ENCODE measurements around the gene SRP68.
"Not testable (repeated sequence)": the region's sequence is repeated elsewhere in the genome, so short reads cannot be mapped to it uniquely, and the experiment has no call there.

The SRP68 gene

DNA sequence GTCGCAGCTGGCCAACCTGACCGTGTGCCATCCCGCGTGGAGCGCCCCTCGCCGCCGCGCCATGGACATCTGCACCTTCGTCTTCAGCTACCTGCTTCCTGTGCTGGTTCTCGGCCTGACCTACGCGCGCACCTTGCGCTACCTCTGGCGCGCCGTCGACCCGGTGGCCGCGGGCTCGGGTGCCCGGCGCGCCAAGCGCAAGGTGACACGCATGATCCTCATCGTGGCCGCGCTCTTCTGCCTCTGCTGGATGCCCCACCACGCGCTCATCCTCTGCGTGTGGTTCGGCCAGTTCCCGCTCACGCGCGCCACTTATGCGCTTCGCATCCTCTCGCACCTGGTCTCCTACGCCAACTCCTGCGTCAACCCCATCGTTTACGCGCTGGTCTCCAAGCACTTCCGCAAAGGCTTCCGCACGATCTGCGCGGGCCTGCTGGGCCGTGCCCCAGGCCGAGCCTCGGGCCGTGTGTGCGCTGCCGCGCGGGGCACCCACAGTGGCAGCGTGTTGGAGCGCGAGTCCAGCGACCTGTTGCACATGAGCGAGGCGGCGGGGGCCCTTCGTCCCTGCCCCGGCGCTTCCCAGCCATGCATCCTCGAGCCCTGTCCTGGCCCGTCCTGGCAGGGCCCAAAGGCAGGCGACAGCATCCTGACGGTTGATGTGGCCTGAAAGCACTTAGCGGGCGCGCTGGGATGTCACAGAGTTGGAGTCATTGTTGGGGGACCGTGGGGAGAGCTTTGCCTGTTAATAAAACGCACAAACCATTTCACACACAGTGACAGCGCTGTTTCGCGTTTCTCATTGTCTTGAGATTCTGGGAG, 4.7 kb upstream of the SRP68 start:
- peak; percentile 33 to 78 (median 62) for DNase-seq

DNA sequence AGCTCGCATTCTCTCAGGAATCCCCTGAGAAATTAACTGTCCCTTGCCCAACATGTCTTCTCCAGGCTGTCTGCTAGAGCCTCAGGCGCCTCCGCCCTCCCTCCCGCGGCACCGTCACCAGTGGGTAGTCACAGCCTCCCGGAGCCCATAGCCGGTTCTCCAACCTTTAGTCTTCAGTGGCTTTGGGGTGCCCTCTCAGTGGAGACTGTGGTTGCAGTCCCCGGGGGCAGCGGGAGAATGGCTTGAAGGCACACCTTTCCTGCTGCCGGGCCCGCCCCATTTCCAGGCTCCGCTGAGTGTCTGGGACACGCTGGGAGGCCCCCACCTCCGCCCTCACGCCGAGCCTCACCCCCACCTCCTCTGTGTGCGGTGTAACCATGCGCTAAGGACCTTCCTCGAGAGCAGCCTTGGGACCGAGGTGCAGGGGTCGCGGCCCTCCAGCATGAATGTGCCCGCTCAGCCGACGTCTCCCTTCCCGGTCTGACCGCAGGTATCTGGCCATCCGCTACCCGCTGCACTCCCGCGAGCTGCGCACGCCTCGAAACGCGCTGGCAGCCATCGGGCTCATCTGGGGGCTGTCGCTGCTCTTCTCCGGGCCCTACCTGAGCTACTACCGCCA, 3.9 kb upstream of the SRP68 start:
- DNase-seq = peak in 2 of 6 experiments; percentile 27 to 45

DNA sequence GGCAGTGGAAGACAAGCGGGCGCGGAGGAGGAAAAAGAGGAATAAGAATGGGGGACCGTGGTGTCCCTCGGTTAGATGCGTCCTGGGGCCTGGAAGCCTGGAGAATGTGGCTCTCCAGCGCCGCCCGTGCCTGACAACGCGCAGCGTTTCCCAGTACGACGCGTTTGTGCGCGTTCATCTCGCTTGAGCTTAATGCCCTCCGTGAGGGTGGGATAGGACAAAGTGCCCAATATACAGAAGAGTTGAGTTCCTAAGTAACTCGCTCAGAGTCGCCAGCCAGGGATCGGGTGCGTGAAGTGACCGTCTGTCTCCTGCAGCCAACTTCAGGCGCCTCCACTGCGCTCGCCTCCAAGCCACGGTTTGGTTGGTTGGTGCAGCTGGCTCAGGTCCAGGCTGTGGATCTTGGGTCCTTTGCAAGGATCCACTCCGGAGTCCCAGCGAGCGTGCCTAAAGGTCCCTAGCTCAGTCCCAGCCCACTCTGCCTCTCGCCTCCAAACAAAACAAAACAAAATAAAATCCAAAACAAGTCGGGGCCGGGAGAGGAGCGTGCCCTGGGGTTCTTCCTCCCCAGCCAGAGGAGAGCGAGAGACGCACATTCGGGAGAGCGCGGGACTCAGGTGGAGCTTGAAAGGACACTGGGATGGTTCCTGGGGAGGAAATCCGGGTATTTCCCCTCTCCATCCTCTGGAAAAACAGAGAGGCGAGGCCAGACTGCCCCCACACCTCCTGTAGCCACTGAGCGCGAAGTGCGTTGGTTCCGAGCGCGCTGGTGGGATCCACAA, 3.2 kb upstream of the SRP68 start:
- DNase-seq = peak in 2 of 6 experiments; percentile 33 to 48

DNA sequence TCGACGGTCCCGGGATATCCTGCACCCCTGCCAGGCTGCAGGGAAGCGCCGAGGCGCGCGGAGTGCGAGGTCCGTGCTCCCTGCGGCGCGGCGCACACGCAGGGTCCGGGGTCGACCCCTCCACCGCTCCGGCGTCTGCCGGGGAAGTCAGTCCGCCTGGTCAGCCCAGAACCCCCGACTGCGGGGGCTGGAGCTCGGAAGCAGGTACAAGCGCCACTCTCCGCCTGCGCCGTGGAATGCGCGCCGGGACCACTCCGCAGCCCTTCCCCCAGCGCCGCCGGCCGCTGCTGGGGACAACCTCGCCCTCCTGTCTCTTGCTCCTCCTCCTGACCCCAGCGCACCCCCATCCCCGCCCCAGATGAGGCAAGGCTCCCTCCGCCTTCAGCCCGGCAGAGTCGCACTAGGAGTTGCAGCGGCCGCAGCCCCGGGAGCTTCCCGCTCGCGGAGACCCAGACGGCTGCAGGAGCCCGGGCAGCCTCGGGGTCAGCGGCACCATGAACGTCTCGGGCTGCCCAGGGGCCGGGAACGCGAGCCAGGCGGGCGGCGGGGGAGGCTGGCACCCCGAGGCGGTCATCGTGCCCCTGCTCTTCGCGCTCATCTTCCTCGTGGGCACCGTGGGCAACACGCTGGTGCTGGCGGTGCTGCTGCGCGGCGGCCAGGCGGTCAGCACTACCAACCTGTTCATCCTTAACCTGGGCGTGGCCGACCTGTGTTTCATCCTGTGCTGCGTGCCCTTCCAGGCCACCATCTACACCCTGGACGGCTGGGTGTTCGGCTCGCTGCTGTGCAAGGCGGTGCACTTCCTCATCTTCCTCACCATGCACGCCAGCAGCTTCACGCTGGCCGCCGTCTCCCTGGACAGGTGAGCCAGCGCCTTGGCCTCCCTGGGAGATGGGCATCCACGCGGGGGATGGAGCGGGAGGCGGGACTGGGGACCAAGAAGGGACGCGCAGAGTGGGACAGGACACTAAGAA, 2.4 kb upstream of the SRP68 start, which contains the start of gene GALR2:
Gene GALR2, plus strand, starts transcription at position 392 of the 974 bp plus-strand sequence. Its CDS starts 103 bp downstream, at position 495.
- DNase-seq = peak in 1 of 6 experiments; percentile 53

DNA sequence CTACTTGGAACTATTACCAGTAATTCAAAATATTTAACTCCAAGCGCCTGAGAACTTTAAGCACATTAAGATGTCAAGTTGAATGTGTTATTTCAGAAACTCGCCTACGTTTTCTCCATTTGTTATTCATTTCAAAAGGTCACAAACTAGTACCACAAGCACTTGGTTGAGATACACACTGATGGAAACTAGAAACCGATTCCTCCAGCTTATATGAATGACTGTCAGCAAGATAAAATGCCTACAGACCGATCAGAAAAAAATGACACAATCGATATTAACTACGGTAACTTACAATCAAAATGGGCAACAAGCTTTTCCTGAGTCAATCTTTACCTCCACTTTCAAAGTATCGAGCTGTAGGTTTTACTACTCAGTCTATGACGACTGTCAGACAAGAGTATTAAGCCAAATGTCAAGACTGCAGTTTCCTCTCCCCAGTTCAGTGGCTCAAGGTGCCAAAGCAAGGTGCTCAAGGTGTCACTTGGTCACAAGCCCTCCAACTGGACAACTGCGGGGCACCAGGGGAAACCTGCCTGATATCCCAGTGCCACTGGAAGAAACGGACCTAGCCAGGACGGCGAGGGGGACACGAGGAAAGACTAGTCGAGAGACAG, 678 bp downstream of the SRP68 start:
- DNase-seq = peak in 2 of 6 experiments; percentile 29 to 59

DNA sequence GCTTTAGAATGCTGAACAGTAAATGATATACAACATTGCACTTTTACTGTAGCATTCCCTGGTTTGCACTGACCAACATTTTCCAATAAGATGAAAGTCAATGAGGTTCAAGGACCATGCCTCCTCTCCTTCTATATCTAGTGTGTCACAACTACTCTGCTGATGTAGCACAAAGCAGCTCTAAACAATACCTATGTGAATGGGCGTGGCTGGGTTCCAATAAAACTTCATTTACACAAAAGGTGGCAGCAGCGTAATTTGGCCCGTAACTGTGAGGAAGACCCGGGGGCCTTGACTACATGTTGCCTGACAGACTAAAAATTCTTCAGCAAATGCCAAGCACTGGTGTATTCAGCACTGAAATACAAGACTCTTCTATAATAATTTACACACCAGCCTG, 6.5 kb downstream of the SRP68 start:
- DNase-seq = no peak

DNA sequence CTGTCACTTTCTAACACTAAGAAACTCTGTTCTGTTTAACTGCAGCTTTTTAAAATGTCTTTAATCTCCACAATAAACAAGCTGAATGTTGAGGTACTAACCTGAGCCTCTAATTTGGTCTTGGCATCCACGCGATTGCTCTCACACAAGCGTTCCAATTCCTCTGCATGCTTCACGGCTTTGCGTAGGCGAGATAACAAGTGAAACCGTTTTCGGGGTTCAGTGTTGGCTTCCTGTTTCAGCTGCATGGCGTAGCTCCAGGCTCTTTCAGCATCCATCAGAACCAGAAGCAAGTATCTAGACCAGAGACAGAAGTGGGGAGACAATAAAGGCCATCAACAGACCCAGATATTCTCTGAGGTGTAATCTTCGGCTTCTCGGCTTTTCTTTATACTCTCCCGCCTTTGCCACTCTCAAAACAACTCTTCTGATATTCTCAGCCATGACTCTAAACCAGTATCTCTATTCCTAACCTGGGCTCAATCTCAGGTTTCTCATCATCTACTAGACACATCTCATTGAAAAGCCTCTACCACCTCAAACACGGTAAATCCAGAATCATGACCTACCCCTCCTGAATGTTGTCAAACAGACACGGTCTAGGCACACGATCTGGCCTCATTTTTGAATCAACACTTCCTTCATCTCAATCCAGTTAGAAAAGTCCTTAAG, 8.3 kb downstream of the SRP68 start:
- peak in 3 of 6 experiments; percentile 36 to 45 (median 42) for DNase-seq

DNA sequence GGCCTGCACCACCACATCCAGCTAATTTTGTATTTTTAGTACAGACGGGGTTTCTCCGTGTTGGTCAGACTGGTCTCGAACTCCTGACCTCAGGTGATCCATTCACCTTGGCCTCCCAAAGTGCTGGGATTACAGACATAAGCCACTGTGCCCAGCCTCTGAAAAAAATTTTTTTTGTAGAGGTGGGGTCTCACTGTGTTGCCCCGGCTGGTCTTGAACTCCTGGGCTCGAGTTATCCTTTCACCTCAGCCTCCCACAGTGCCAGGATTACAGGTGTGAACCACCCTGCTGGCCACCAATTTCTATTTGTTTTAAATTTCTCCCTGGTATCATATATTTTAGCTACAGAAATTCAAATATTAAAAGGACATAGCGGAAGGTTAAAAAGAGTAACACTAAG, 14.1 kb downstream of the SRP68 start:
- not testable (repeated sequence) for DNase-seq

DNA sequence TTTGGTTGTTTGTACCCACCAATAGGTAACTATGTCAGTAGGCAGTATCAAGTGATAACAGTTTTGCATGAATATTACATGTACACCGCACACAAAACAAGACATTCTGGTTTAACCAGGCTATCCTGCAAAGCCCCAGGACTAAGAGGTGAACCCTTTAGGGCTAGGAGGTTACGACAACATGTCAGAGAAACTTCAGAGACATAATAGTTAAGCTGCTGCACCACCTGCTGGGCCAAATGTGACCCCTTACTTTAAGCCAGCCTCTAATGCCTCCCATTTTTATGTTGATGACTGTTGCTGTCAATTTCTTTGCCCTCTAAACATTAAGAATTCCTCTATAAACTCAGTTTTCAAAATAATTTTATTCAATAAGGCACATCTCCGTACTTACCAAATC, 15.4 kb downstream of the SRP68 start:
- no peak for DNase-seq

DNA sequence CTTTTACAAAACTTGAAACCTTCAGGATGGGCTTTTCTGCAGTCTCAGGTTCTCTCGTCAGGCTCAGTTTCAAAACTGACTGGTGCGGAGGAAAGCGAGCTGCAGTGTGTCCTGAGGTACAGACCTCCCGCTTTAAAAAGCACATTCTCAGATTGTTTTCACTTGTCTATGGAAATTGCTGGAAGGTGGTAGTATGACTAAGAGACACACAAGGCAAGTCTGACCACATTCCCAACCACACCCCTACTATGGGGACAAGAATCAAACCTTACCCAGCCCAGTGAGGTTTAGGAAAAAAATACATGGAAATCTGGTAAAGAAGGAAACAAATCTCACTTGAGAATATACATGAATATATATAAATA, 18.2 kb downstream of the SRP68 start:
- no peak for DNase-seq

DNA sequence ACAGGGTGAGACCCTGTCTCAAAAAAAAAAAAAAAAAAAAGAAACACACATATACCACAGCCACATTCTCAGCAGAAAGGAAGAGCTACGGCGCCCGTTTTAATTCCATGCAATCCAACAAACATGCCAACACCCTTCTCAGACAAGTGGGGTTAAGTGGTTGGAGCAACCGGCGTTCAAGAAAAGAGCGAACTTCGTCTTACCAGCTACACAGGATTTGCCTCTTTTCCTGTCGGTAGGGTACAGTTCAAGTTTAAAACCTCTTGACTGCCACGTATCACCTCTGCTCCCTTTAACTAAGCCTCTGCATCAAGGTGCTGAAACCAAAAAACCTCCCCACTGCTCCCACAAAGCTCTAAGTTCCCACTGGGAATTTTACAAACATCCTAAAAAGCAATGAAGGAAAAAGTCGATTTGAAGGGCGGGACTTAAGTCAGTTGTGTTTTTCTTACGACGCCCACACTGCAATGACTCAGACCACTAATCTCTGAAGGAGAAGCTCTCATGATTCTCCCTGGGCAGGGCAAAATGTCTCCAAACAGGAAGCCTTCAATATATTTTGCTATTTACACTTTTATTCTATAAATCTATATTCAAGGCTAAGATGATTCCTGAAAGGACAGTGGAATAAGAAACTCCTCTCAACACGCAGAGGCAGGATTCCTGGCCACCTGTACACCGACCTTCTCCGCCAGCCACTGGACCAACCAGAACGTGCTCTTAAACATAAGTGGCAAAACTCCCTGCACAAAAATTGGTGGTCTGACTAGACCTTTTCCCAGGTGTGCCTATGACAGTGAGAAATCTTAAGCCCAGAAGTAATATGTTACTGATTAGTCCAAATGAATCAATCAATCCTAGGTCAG, 18.8 kb downstream of the SRP68 start:
- DNase-seq = no peak

DNA sequence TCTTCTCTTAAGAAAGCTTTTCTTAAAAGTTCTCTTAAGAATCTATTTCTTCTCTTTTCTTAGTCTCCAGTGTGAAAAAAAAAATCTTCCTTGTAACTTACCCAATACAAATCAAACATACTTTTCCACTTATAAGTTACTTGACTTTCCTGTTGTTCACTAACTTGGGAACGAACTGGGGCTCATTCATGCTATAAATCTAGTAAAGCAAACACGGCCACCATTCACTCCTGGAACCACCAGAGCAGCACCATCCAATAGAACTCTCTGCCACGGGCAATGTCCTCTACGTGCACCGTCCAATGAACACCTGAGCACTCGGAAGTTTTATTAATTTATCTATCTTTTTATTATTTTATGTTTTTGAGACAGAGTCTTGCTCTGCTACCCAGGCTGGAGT, 20.8 kb downstream of the SRP68 start:
- no peak for DNase-seq

DNA sequence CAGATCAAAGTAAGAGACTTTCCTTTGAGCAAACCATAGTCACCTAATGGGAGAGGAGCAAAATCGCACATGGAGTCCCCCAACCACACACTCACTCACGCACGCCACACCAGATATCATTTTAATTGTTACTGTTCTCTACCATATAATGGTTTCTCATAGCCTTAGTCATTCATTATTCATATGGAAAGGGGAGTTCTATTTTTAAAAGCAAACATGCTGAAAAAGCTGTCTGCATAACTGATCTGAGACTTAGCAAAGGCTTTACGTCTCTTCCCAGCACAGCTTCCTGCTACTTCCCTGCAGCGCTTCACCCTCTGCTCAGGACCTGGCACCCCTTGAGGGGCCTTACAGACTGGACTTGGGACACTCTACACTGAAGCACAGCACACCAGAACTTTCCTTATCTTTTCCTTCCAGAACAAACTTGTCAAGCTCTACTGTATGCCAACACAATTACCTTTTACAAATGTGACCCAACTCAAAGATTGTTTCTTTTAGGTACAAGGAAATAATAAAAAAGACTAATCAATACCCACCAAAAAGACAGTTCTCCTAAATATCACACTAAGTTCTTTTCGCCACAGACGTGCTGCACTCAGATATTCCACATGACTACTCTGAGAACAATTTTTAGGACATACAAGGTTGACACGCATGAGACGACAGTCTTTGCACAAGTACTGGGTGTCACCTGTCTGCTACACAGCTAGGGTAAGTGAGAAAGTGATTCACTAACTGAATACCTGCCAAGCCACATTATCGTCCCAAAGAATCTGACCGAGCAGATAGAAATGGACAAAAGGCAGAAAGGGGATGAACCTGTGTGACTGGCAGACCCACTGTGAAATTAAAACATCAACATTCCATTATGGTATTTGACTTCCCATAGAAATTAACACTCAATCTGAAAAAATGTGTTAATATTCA, 21.5 kb downstream of the SRP68 start:
- no peak for DNase-seq

DNA sequence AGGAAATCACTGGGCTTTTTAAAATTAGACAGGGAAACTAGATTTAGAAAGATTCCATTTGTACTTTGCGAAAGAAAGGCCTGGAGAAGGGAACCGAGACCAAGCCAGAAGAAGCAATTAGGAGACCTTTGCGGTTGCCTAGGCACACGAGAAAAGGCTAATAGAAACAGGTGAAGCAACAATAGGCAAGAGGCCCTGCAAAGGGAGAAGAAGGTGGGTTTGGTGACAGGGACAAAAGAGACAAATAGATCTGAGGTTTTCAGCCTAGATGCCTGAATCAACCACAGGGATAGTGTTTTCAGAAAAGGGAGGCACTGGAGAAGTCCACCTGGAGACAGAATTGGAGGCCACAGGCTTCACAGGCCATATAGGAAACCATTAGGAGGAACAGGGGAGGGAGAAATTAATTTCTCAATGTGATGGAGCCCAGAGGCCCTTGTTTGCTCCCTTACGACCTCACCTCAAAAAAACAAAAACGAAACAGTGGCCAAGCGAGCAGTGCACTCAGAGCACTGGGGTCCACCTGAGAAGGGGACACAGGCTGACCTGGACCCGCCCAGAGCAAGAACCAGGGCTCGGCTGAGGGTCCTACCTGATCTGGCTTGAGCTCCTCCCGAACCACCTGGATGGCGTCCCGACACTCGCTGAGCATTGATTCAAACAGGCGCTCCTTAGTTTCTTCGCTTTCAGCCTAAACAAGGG, 22.3 kb downstream of the SRP68 start:
- no peak for DNase-seq

DNA sequence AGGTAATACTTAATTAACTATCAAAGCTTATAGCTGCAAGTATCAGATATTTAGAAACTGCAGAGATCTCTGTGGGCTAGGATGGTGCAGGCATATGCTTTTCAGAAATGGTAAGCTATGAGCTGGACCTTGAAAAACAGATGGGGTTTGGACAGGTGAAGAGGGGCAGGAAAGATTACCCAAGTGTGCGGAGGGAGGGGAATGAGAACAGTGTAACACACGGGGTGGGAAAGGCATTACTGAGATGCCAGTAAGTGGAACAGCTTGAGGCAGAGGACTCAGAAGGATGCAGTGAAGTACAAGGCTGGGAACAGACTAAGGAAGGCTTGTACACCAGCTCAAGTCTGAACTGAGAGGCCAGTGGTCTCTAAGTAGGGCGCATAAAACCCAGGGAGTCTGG, 23.1 kb downstream of the SRP68 start:
- DNase-seq = no peak

DNA sequence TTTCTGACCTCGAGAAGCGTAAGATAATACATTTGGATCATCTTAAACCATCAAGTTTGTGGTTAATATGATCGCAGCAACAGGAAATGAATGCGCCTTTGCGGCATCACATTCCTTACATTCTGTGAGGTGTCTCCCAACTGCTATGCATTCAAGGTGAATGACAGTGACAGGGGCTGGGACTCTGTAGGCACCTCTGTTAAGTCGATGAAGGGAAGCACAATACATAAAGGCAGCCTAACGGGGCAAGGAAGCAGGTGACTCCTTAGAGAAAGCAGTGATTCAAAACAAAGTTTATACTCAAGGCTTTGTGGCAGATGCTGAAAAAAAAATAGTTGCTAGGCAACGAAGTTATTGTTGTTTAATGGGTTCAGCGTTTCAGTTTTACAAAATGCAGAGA, 23.6 kb downstream of the SRP68 start:
- DNase-seq = peak in 3 of 6 experiments; percentile 11 to 19 (median 14)

DNA sequence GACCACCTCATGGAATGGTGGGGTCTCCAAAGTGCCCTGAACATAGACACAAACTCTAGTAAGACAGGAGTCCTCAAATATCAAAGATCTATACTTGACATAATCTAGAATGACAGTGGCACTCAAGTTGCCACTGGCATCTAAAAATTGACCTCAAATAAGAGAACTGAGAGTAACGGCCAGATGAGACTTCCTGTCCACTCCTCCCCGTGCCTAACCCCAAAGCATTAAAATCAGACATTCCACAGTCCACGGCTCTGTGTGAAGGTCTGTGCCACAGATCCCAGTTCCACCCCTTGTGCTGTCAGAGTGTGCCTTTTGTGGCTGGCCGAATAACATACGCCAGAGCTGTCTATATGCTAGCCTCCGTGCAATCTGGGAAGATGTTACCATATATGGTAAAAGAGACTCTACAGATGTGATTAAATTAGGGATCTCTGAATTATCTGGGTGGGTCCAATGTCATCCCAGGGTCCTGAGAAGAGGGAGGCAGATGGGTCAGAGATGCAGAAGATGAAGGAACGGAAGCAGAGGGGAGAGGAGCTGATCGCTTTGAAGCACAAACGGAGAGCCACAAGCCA, 24.2 kb downstream of the SRP68 start:
- no peak for DNase-seq

DNA sequence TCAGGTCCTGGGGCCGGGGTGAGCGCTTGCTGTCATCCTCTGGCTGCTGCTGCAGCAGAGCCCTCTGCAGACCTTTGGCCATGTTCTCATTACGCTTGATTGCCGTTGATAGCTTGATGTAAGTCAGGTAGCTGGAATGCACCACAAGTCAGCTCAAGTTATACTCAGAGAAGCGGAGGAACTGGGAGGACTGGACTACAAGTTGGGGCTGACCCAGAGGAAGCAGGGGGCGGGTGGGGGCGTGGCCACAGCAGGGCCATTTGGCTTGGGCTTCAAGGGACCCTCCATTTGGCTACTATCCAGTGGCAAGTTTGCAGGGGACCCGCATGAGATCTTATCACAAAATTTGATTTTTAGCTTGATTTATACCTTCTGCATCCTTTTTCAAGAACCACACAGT, 26.3 kb downstream of the SRP68 start:
- no peak for DNase-seq

Measured in stimulated activated naive CD4-positive, alpha-beta T cell (primary cell).